Loucy (cell line): Measurements from ENCODE around the gene GTSF1L.
"Not testable (repeated sequence)": the region's sequence is repeated elsewhere in the genome, so short reads cannot be mapped to it uniquely, and the experiment has no call there.

Experiments used
- CTCF ChIP-seq: fragments of 200-600 bp; sonication (generic); conservative IDR thresholded peaks from 2 replicates; pipeline ENCODE4 v1.5.1; 2014; ENCODE audit warnings: mild to moderate bottlenecking, antibody characterized with exemption, low read length
- EZH2phosphoT487 ChIP-seq: fragments of 200-600 bp; IDR thresholded peaks from 2 replicates; pipeline ENCODE4 v1.6.1; 2018; ENCODE audit warnings: antibody characterized with exemption, mild to moderate bottlenecking, moderate library complexity, borderline replicate concordance

- TF ChIP-seq CTCF, EZH2phosphoT487: not testable (repeated sequence)
Measured at GRCh38 chr20:43757888-43758287, 31.1 kb upstream of the GTSF1L start.
